GM12801 (cell line): ENCODE results near the gene CLHC1.

Source experiments
- TF ChIP-seq, protein P1 (sequence below): IDR thresholded peaks from one replicate; pipeline ENCODE4 v1.5.1; 2011; ENCODE audit warnings: control low read depth; ENCODE audit not compliant: insufficient read length; ENCODE audit errors: extremely low read depth

The CLHC1 gene

DNA sequence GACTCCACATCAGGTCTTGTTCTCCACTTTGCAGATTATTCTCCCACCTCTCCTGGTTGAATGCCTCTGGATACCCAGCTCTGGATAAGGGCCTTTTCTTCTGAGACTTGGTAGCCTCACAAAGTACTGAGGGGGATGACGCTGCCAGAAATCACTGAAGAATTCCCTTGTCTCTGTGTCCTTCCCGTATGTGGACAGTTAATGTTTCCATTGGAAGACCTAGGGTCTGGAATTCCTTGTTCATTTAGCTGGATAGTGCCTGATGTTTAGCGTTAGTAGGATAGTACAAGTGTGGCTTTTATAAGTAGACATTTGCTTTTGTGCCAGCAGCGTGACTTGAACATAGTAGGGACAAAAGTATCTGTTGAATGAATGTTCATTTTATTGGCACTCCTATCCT lies 76.9 kb downstream of the CLHC1 start:
- TF ChIP-seq, protein P1, sequence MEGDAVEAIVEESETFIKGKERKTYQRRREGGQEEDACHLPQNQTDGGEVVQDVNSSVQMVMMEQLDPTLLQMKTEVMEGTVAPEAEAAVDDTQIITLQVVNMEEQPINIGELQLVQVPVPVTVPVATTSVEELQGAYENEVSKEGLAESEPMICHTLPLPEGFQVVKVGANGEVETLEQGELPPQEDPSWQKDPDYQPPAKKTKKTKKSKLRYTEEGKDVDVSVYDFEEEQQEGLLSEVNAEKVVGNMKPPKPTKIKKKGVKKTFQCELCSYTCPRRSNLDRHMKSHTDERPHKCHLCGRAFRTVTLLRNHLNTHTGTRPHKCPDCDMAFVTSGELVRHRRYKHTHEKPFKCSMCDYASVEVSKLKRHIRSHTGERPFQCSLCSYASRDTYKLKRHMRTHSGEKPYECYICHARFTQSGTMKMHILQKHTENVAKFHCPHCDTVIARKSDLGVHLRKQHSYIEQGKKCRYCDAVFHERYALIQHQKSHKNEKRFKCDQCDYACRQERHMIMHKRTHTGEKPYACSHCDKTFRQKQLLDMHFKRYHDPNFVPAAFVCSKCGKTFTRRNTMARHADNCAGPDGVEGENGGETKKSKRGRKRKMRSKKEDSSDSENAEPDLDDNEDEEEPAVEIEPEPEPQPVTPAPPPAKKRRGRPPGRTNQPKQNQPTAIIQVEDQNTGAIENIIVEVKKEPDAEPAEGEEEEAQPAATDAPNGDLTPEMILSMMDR = no peak

DNA sequence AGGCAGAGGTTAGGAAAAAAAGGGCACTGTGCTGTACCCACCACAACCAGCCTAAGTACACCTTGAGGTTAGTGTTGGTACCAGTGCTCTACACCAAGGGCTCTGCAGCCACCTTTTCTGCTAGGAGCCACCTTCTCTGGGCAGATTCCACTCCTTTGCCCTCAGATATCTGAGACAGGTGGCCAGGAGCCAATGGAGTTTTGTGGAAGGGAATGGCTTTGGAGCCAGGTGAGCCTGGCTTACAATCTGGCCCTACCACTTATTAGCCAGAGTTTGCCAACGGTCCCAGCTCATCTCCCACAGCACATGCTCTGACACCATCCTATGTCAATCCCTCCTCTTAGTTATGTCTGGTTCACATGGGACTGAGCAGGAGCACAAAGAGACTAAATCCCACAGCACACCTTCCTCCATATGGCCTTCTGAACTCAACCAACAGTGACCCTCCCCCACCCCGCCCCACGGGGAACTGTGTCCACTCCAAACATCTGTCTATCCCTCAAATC lies 77.5 kb downstream of the CLHC1 start:
- TF ChIP-seq, protein P1 = no peak

DNA sequence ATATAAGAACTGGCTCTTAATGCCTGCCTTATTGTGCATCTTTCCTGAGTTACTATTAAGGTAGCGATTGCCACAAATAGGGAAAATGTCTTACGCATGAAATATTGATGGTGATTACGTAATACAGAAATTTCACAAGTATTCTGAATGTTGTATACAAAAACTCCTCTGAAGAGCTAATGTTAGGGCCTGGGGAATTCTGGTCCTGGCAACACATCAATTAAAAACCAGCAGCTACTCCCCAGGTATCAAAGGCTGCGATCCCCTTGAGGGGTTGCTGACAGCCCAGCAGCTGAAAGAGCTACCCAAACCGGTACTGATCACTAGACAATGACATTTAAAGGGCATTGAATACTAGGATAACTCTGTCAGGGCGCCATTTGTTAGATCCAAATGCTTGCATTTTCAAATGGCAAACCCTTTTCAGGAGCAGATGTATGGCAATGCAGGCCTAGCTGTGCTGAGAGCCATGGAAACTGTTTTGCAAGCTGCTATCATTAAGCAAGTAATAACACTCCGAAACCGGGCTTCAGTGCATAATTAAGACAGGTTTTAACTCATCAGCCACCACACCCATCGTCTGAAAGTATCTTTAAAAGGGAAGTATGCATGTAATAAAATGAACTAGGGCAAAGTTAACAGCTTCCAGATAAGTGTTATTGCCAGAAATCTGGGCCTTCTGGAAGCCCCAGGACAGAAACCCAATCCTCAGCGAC lies 78.4 kb downstream of the CLHC1 start:
- TF ChIP-seq, protein P1 = no peak

DNA sequence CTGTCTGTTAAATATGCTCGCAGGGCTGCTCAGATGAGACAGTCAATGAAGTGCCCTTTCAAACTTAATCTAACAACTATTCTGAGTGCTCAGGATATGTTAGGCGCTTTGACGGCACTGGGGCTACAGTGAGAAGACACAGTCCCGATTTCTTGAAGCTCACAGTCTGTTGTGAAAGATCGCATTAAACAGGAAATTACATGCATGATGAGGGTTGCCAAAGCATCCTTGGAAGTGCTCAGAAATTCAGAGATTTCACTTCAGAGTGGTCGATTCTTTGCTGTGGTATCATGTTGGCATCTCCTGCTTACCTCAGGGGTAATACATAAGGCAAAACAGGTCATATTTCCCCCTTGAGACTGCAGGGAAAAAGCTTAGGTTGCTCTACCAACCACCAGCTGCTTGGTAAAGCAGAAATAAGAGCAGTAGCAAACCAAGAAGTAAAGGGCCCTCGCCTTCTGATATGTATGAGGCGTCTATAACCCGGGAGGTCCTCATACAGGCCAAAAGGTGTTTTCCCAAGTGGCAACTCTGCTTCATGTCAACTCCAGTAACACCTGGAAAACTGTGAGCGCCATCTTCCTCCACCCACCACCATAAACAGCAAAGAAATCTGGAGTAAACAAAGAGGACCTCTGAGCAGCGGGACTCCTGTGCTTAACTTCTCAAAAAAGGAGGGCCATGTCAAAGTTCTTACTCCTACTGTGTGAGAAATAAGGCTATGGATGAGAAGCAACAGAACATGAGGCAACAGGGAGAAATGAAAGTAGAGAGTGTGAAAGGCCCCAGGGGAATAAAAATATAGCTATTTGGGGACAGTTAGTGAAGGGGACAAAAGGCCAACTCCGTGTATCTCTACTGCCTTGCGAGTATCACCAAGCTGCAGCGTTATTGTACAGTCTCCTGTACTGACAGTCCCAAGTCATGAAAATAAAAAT lies 79.3 kb downstream of the CLHC1 start:
- TF ChIP-seq, protein P1 = no peak

DNA sequence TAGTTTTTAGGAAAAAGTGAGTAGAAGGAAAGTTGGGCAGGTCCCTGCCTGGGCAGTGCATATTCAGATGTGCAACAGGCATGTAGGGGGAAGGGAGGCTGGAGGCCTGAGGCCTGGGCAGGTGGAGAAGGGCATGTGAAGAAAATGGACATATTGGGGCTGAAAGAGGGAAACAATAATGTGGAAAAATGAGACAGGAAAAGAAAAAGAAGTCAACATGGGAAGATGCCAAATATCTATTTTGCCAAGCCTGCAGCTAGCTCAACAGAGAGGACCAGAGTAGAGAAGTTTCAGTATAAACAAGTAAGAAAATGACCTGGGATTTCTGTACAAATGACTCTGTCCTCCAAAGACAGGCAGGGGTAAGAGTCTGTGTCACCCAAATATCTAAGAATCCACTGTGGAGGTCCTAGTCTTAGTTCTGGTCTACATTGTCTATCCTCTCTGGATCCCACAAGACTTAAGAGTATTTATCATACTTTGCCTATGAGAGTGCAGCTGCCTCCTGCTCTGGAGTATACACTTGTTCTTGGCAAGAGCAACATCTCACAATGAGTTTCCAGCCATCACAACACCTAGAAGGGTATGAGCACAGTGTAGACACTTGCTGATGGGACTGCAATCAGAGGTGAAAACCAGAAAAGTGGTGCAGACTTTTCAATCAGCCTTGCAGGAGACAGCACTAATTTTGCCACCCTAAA lies 80.2 kb downstream of the CLHC1 start:
- TF ChIP-seq, protein P1 = no peak

DNA sequence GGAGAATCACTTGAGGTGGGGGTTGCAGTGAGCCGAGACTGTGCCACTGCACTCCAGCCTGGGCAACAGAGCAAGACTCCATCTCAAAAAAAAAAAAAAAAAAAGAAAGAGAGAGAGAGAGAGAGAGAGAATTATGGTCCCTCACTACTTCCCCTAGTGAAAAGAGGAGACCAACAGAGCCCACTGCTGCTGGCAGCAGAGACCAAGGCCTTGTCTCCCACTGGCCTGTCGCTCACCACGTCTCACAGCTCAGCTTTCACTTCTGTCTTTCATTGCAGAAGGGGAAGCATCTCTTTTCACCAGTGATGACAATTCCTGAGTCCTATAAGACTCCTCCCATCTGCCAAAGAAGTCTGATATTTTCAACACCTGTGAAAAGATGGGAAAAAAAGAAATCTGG lies 81.3 kb downstream of the CLHC1 start:
- TF ChIP-seq, protein P1 = no peak

DNA sequence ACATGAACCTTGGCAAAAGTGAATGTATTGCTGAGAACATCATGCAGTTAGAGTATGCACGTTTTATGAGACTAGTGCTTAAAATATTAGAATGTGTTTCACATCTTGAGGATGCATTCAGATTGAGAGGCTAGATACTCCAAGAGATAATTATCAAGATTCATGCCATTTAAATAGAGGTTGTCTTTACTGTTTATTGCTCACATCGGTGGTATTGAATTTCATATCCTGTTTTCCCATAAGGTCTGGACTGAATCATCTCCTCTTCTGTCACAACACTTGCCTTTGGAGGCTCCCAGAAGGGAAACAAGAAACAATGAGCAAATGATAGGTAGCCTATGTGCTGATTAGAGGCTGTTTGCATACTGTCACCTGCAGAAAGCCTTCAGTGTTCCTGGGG lies 83.8 kb downstream of the CLHC1 start:
- TF ChIP-seq, protein P1 = no peak
